ENCODE measurements around the gene GTF2E1.
A peak's percentile ranks its signal among the peaks of the same experiment; 100 is the strongest.
"Not testable (repeated sequence)": the region's sequence is repeated elsewhere in the genome, so short reads cannot be mapped to it uniquely, and the experiment has no call there.

Gene GTF2E1

DNA sequence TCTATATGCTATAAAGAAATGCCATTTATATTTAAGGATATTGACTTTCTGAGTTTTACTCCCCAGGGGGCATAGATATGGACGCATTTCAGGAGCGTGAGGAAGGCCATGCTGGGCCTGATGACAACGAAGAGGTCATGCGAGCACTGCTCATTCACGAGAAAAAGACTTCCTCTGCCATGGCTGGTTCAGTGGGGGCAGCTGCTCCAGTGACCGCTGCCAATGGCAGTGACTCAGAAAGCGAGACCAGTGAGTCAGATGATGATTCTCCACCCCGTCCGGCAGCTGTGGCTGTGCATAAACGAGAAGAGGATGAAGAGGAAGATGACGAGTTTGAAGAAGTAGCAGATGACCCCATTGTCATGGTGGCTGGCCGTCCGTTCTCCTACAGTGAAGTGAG, 38.4 kb downstream of the GTF2E1 start:
- TF ChIP-seq, protein P1, sequence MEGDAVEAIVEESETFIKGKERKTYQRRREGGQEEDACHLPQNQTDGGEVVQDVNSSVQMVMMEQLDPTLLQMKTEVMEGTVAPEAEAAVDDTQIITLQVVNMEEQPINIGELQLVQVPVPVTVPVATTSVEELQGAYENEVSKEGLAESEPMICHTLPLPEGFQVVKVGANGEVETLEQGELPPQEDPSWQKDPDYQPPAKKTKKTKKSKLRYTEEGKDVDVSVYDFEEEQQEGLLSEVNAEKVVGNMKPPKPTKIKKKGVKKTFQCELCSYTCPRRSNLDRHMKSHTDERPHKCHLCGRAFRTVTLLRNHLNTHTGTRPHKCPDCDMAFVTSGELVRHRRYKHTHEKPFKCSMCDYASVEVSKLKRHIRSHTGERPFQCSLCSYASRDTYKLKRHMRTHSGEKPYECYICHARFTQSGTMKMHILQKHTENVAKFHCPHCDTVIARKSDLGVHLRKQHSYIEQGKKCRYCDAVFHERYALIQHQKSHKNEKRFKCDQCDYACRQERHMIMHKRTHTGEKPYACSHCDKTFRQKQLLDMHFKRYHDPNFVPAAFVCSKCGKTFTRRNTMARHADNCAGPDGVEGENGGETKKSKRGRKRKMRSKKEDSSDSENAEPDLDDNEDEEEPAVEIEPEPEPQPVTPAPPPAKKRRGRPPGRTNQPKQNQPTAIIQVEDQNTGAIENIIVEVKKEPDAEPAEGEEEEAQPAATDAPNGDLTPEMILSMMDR (IDR thresholded peaks at IDR 0.05; ENCODE audit: low read depth, low read length), result no peak
- no peak for TF ChIP-seq MYC (IDR thresholded peaks at IDR 0.05; ENCODE audit: low read depth, low read length)
- no peak for TF ChIP-seq POLR2A (IDR thresholded peaks at IDR 0.05; ENCODE audit: extremely low read depth, insufficient read length)
- TF ChIP-seq, protein P2, sequence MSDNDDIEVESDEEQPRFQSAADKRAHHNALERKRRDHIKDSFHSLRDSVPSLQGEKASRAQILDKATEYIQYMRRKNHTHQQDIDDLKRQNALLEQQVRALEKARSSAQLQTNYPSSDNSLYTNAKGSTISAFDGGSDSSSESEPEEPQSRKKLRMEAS (IDR thresholded peaks at IDR 0.05; ENCODE audit: low read depth, low read length), result no peak
- DNase-seq (ENCODE audit: low read depth), result no peak
- no peak overlapping the region for H3K4me3 ChIP-seq (ENCODE audit: low read depth, low read length)

DNA sequence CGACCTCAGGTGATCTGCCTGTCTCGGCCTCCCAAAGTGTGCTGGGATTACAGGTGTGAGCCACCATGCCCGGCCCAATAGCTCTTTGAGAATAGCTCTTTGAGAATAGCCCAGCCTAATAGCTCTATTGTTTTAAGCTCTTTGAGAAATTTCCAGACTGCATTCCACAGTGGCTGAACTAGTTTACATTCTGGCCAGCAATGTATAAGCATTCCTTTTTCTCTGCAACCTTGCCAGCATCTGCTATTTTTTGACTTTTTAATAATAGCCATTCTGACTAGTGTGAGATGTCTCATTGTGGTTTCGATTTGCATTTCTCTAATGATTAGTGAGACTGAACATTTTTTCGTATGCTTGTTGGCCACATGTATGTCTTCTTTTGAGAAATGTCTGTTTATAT, 43.3 kb downstream of the GTF2E1 start:
- not testable (repeated sequence) for DNase-seq (ENCODE audit: low read depth); H3K4me3 ChIP-seq (ENCODE audit: low read depth, low read length)

DNA sequence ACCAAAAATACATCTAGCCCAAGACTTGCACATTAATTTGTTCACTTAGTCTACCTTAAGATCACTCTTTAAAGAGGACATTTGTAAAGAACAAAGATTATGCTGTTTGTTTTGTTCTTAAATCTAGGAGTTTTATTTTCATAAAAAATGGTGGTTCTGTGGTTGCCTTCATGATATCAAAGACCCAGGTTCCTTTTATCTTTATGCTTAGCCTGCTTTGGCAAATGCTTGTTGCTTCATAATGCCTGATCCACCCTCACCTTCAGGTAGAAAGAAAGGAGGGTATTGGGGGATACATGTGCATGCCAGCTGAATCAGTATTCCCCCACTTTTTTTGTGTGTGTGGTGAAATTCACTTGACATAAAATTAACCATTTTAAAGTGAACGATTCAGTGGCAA, 48.5 kb downstream of the GTF2E1 start:
- H3K4me3 ChIP-seq (ENCODE audit: low read depth, low read length), result no peak overlapping the region
- no peak for TF ChIP-seq MYC (IDR thresholded peaks at IDR 0.05; ENCODE audit: low read depth, low read length)
- TF ChIP-seq, protein P1 (IDR thresholded peaks at IDR 0.05; ENCODE audit: low read depth, low read length), result no peak
- TF ChIP-seq POLR2A (IDR thresholded peaks at IDR 0.05; ENCODE audit: extremely low read depth, insufficient read length), result no peak
- TF ChIP-seq, protein P2 (IDR thresholded peaks at IDR 0.05; ENCODE audit: low read depth, low read length), result no peak
- no peak for DNase-seq (ENCODE audit: low read depth)

DNA sequence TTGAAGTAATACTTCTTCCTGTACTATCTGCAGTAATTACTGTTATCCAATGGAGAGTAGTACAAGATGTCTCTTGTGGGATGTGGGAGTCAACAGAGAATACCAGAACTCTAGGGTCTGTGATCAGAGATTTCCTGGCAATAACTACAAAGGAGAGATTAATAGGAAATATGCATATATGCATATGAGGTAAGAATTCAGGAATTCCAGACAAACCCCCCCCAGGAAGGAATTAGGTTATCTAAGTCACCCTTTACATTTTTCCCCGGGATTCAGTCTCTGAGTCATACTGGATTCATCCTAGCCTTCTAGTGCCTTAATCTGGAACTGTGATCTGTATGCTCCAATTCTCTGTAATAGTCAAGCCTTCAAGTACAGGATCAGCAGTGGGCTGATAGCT, 49.4 kb downstream of the GTF2E1 start:
- TF ChIP-seq POLR2A (IDR thresholded peaks at IDR 0.05; ENCODE audit: extremely low read depth, insufficient read length), result no peak
- TF ChIP-seq, protein P2 (IDR thresholded peaks at IDR 0.05; ENCODE audit: low read depth, low read length), result no peak
- TF ChIP-seq MYC (IDR thresholded peaks at IDR 0.05; ENCODE audit: low read depth, low read length), result no peak
- TF ChIP-seq, protein P1 (IDR thresholded peaks at IDR 0.05; ENCODE audit: low read depth, low read length), result no peak
- no peak for DNase-seq (ENCODE audit: low read depth)
- H3K4me3 ChIP-seq (ENCODE audit: low read depth, low read length), result no peak overlapping the region

DNA sequence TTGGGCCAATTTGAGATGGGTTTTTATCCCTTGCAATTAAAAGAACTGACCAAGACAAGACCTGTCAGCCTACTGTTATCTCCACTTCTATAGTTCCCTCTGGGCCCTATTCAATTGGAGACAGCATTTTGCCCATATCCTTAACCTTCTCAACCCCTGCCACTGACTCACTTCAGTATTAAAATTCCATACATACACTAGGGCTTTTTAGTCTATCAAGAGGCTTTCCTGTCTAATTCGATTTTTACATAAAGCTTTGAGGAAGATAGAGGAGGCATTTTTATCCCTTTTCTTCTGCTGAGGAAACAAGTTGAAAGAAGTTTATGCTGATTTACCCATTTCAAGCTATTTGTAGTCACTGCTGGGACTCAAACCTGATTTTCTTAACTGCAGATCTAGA, 51.1 kb downstream of the GTF2E1 start:
- DNase-seq (ENCODE audit: low read depth), result no peak
- TF ChIP-seq, protein P1 (IDR thresholded peaks at IDR 0.05; ENCODE audit: low read depth, low read length), result no peak
- TF ChIP-seq, protein P2 (IDR thresholded peaks at IDR 0.05; ENCODE audit: low read depth, low read length), result no peak
- no peak for TF ChIP-seq POLR2A (IDR thresholded peaks at IDR 0.05; ENCODE audit: extremely low read depth, insufficient read length)
- TF ChIP-seq MYC (IDR thresholded peaks at IDR 0.05; ENCODE audit: low read depth, low read length), result no peak
- no peak overlapping the region for H3K4me3 ChIP-seq (ENCODE audit: low read depth, low read length)

DNA sequence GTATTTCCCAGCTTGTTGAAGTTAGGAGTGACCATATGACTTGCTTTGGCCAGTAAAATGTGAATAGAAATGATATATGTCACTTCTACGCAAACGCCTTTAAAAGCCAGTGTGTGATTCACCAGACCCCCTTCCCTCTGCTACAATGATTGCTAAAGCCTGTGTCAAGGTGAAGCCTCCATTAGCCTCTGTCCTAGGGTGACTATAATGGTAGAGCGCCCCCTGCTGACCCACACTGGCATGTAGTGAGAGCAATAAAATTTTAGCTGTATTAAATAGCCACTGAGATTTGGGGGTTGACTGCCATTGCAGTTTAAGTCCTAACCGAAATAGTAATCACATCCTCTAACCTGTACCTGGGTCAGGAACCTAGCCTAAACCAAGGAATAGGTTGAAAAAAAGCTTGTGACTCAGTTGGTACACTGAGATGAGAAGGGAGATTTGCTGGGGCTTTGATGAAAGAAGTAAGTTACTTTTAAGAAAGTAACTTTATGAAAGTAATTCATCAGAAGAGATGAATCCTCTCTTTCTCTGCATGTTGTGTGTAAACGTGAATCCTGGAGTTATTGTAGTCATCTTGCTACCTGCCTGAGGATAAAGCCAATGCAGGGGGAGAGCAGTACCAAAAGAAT, 52.6 kb downstream of the GTF2E1 start:
- TF ChIP-seq POLR2A (IDR thresholded peaks at IDR 0.05; ENCODE audit: extremely low read depth, insufficient read length) (no peak), MYC (IDR thresholded peaks at IDR 0.05; ENCODE audit: low read depth, low read length) (no peak)
- TF ChIP-seq, protein P2 (IDR thresholded peaks at IDR 0.05; ENCODE audit: low read depth, low read length), result no peak
- TF ChIP-seq, protein P1 (IDR thresholded peaks at IDR 0.05; ENCODE audit: low read depth, low read length), result peak; percentile 79
- peak; percentile 82 for DNase-seq (ENCODE audit: low read depth)
- H3K4me3 ChIP-seq (ENCODE audit: low read depth, low read length), result no peak overlapping the region

Measured in NB4 (cell line).